Hepatocyte (in vitro differentiated cells): ENCODE measurements around the gene S100A6.

Experiments used
- CTCF ChIP-seq: fragments of 200-600 bp; sonication (generic); IDR thresholded peaks from 2 replicates; pipeline ENCODE4 v1.5.1; 2016; ENCODE audit warnings: antibody characterized with exemption, mild to moderate bottlenecking; ENCODE audit not compliant: poor library complexity
- EZH2 ChIP-seq: fragments of 200-600 bp; sonication (generic); IDR thresholded peaks from 2 replicates; pipeline ENCODE4 v1.6.1; 2016; ENCODE audit warnings: antibody characterized with exemption, mild to moderate bottlenecking, borderline replicate concordance

GRCh38 chr1:153520818-153521476, 14.8 kb downstream of the S100A6 start:
- TF ChIP-seq CTCF (no peak), EZH2 (no peak)
